ENCODE measurements around the gene SPACA7.

The SPACA7 gene

DNA sequence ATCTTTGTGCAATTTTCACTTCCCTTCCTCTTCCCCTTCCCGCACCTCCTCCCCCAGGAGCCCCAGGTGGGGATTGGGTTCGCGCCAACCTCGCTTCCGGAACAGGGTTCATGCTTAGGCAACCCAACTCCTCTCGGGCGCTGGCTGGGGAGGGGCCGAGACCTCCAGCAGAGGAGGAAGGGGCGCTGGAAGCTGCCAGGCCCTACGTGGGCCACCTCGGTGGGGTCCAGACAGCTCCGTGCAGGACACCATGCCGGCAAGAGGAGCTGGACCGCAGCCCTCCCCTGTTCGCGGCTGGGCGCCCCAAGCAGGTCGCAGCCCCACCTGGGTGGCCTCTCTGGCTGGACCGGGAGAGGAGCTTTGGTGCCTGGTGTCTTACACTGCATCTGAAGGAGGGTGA is 91.1 kb downstream of the SPACA7 start:
- DNase-seq = no peak

DNA sequence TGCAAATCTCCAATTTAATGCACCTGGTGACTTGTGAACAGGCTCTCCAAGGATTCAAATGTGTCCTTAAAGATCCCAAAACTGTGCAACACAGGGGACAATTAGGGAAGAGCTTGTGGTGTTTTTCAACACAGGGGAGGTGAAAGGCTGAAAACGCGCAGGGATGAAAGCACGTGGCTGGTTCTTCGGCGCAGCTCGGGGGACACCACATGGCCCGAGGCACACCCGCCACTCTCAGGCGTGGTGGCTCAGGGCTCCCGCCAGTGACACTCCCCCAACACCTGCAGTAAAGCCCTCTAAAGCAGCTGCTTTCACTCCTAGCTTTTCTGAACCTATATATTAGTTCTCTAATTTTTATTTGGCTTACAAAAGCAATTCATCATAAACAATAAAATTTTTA is 91.9 kb downstream of the SPACA7 start:
- no peak for DNase-seq

DNA sequence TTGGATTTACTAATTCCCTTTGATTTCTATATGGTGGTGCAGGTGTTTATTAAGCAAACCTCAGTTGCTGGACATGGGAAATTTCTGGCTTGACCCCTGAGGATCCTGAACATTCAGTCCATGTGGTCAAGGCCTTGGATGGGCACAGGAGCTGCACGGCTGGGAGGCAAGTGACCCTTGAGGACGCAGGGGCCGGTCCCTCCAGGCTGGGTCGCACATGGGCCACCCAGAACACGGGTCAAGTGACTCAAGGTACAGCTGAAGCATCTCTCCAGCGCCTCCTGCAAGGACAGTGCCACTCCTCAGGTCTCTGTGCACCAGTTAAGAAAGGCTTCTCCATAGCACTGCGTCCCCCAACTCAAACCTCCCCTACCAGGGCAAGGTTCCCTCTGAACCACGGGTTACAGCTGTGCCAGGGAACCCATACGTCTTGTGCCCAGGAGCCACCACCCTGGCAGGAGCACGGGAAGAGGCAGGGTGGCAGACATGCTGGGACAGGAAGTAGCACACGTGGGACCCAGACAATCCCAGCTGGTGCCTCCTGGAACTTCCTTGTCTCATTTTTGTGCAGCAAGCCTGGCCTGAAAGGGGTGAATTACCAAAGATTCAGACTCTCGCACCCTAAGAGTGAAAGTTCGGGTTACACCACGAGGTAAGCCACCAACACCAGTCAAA is 93.1 kb downstream of the SPACA7 start:
- DNase-seq = no peak

DNA sequence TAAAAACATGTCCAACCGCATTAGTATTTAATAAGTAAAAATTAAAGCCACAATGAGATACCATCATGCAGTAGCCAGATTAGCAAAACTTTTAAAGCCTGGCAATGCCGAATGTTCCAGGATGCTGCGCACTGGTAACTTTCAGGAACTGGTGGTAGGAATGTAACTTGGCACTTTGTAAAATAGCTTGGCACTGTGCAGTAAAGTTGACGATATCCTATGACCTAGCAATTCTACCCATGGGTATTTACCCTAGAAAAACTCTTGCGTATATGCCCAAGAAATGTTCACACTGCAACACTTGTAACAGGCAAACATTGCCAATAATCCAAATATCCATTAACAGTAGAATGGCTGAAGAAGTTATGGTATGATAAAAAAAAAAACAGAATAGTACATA is 97.7 kb downstream of the SPACA7 start:
- no peak for DNase-seq

DNA sequence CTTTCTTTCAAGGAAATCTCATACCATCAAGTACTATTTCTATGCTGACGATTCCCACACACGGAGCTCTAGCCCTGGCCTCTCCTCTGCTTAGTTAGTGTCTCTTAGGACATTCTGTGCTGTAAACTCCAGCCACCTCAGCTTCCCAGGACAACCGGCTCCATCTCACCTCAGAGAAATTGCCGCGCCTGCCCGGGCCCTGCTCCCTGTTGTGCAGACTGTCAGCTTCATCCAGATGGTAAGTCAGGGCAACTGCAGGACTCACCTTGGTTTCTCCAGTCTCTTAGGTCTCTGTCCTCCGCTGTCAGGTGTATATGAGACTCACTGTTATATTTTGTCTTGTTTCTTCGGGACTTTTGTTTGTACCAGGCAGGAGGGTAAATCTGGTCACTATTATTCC is 98.7 kb downstream of the SPACA7 start:
- no peak for DNase-seq

DNA sequence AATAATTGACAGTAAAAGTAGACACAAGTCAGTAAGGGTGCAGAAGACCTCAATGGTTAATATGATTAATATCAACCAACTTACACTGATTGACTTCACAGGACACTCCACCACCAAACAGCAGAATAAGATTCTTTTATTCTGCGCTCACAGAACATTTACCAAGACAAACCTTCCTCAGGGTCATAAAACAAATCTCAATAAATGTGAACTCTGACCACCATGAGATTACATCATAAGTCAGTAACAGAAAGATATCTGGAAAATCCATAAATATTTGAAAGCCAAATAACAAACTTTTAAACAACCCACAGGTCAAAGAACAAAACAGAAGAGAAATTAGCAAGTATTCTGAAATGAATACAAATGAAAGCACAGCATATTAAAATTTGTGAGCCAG is 99.7 kb downstream of the SPACA7 start:
- no peak for DNase-seq

DNA sequence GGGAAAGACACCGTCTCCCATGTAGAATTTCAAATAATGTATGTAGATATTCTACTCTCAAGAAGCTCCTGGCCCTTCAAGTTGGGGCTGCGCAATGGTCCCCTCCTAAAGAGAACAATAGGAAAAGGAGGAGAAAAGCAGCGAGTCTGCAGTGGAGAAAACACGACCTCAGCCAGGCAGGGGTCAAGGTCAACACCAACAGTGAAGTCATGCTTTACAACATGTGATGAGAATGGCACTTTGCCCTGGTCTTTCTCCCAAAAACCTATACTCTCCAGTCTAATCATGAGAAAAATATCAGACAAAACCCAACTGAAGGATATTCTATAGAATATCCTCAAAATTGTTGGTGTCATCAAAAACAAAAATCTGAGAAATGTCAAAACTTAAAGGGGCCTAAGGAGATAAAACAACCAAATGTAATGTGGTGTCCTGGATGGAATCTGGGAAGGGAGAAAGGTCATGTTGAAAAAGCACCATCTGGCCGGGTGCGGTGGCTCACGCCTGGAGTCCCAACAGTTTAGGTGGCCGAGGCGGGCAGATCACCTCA is 101.0 kb downstream of the SPACA7 start:
- DNase-seq = no peak

DNA sequence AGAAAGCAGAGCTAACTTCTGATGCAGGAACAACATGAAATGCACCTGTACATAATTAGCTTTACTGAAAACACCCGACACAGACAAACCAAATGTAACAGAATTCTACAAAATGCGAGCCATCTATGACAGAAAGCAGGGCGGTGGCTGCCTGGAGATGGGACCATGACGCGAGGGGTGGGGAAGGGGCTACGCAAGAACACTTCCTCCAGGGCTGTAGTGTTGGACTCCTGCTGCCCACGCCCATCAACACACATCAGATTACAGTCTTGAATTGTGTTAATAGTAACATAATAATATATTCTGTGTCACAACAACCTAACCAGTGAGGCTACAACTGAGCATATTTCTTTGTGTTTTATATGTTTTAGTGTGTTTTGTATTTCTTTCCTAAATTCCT is 103.2 kb downstream of the SPACA7 start:
- no peak for DNase-seq

DNA sequence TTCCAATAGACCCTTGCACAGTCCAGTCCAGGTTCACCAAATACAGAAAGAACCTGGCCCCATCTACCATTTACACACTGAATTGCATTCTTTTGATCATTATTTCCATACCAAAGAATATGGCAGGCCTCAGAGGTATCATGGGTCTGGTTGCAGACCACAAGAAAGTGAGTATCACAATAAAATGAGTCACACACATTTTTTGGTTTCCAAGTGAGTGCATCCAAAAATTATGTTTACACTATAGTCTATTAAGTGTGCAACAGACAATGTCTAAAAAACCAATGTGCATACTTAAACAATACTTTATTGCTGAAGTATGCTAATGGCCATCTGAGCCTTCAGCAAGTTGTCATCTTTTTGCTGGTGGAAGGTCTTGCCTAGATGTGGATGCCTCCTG is 105.3 kb downstream of the SPACA7 start:
- DNase-seq = no peak

DNA sequence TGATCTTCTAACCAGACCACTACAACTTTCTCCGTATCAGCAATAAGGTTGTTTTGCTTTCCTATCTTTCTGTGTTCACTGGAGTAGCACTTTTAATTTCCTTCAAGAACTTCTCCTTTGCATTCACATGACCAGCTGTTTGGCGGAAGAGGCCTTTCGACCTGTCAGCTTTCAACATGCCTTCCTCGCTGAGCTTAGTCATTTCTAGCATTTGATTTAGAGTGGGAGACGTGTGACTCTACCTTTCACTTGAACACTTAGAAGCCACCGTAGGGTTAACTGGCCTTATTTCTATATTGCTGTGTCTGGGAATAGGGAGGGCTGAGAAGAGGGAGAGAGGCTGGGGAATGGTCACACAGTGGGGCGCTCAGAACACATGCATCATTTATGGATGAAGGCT is 107.1 kb downstream of the SPACA7 start:
- no peak for DNase-seq
